IPS-NIHi7 (cell line): Measurements from ENCODE around the gene APOL1.
"Not testable (repeated sequence)": the region's sequence is repeated elsewhere in the genome, so short reads cannot be mapped to it uniquely, and the experiment has no call there.

Experiments used
- DNase-seq: peaks from one replicate; pipeline ENCODE4 v3.0.0; 2012; ENCODE audit warnings: mixed read lengths; ENCODE audit errors: extremely low spot score

The APOL1 gene

GRCh38 chr22:36244522-36245391, 8.2 kb upstream of the APOL1 start:
- no peak for DNase-seq

GRCh38 chr22:36245805-36246356, 7.1 kb upstream of the APOL1 start:
- DNase-seq, result no peak

- DNase-seq, result no peak
Measured at GRCh38 chr22:36246718-36247117, 6.2 kb upstream of the APOL1 start.

GRCh38 chr22:36247955-36248354, 5.0 kb upstream of the APOL1 start:
- DNase-seq, result no peak

GRCh38 chr22:36249160-36249559, 3.8 kb upstream of the APOL1 start:
- DNase-seq, result no peak

- DNase-seq, result not testable (repeated sequence)
Measured at GRCh38 chr22:36250292-36250960, 2.5 kb upstream of the APOL1 start.

GRCh38 chr22:36251979-36252608, 839 bp upstream of the APOL1 start:
- not testable (repeated sequence) for DNase-seq

GRCh38 chr22:36253523-36254490, 874 bp downstream of the APOL1 start:
- DNase-seq, result no peak

- DNase-seq, result not testable (repeated sequence)
Measured at GRCh38 chr22:36255572-36255971, 2.6 kb downstream of the APOL1 start.

- no peak for DNase-seq
Measured at GRCh38 chr22:36256478-36256877, 3.5 kb downstream of the APOL1 start.

GRCh38 chr22:36257308-36257707, 4.4 kb downstream of the APOL1 start:
- DNase-seq, result no peak

GRCh38 chr22:36257948-36258670, 5.2 kb downstream of the APOL1 start:
- DNase-seq, result no peak

GRCh38 chr22:36258701-36259614, 6.0 kb downstream of the APOL1 start:
- peak; percentile 67 for DNase-seq

GRCh38 chr22:36259615-36260300, 6.8 kb downstream of the APOL1 start:
- DNase-seq, result peak; percentile 28

GRCh38 chr22:36261675-36262074, 8.7 kb downstream of the APOL1 start:
- DNase-seq, result not testable (repeated sequence)

- not testable (repeated sequence) for DNase-seq
Measured at GRCh38 chr22:36262307-36262706, 9.4 kb downstream of the APOL1 start.

- not testable (repeated sequence) for DNase-seq
Measured at GRCh38 chr22:36263216-36263673, 10.3 kb downstream of the APOL1 start.

GRCh38 chr22:36263886-36264664, 11.1 kb downstream of the APOL1 start:
- DNase-seq, result not testable (repeated sequence)
